HCT116 (cell line): Measurements from ENCODE around the gene SNX25. TPM values are rescaled to one million over a fixed set of nuclear protein-coding genes. Genes with fewer than 3 reads are reported as not detected.

Source experiments
- ATAC-seq: fragments of 200-7000 bp; cut with Tn5 transposase; 2 replicates; pipeline ENCODE4 v1.9.1; 2020; ENCODE audit warnings: mild to moderate bottlenecking, moderate library complexity
- BruUV-seq: library from RNA; stranded (reverse); fragments of 400-500 nt; replicated peaks from 2 replicates; lab custom pipeline; 2021; lab: Mats Ljungman, UMichigan
- CTCF ChIA-PET: fragments of 300-600 bp; sonication (Branson Sonifier 250); formaldehyde crosslinking; loops from one replicate; lab custom pipeline; 2021; ENCODE audit warnings: antibody characterized with exemption; lab: Charles Lee
- POLR2A ChIA-PET: fragments of 300-600, 350-600 bp; sonication (Branson Sonifier 250); formaldehyde crosslinking; loops from one replicate; lab custom pipeline; 2021; ENCODE audit warnings: antibody characterized with exemption; lab: Charles Lee
- RAD21 ChIA-PET, 2 experiments: fragments of 300-600 bp; sonication (Branson Sonifier 250); formaldehyde crosslinking; loops; one replicate each; lab custom pipeline; 2023; ENCODE audit warnings: low total read pairs in 2 of 2; ENCODE audit not compliant: uncharacterized antibody in 2 of 2, unreplicated experiment in 2 of 2, low non-redundant PET in 1 of 2; lab: Charles Lee
- DNase-seq: peaks from one replicate; pipeline ENCODE4 v3.0.0-alpha.2; 2010; ENCODE audit warnings: low read depth, low spot score
- H2AFZ ChIP-seq: fragments of 200-600 bp; shearing (Covaris generic), sonication (generic); 2 replicates; pipeline ENCODE4 v1.6.1; 2017; ENCODE audit warnings: low read depth, mixed run types, mixed read lengths, antibody characterized with exemption, low read length; ENCODE audit not compliant: poor library complexity, severe bottlenecking
- H3K27ac ChIP-seq: 2 replicates; pipeline ENCODE4 v1.5.1; 2012; ENCODE audit warnings: low read depth, low read length
- H3K27me3 ChIP-seq: fragments of 200-600 bp; sonication (generic); 2 replicates; pipeline ENCODE4 v1.6.1; 2016; ENCODE audit warnings: mixed run types, low read length, mixed read lengths; ENCODE audit not compliant: insufficient read depth
- H3K36me3 ChIP-seq, 2 experiments: fragments of 200-500 bp in 1 of 2; fragments of 200-600 bp in 1 of 2; sonication (Bioruptor generic) in 1 of 2; sonication (generic) in 1 of 2; 2 replicates each; pipeline versions ENCODE4 v1.5.1 to v1.6.1; 2014 to 2016; ENCODE audit warnings: low read length in 2 of 2, inconsistent platforms in 1 of 2, mixed read lengths in 1 of 2, mixed run types in 1 of 2; ENCODE audit not compliant: insufficient read depth in 2 of 2, control insufficient read depth in 1 of 2
- H3K4me1 ChIP-seq, 2 experiments: fragments of 200-600 bp in 1 of 2; sonication (generic) in 1 of 2; 2 replicates each; pipeline versions ENCODE4 v1.5.1 to v1.6.1; 2012 to 2017; ENCODE audit warnings: low read length in 2 of 2, inconsistent platforms in 1 of 2, mild to moderate bottlenecking in 1 of 2, mixed read lengths in 1 of 2, mixed run types in 1 of 2, moderate library complexity in 1 of 2; ENCODE audit not compliant: insufficient read depth in 2 of 2, control insufficient read depth in 1 of 2
- H3K4me2 ChIP-seq: fragments of 200-600 bp; sonication (generic); 2 replicates; pipeline ENCODE4 v1.6.1; 2017; ENCODE audit warnings: mixed run types, low read length, mixed read lengths
- H3K4me3 ChIP-seq, 2 experiments: fragments of 200-600 bp in 1 of 2; sonication (generic) in 1 of 2; replicated peaks in 1 of 2; 2 replicates each; pipeline ENCODE4 v1.5.1; 2011 to 2016; ENCODE audit warnings: low read length in 2 of 2, control low read depth in 1 of 2, low read depth in 1 of 2, mild to moderate bottlenecking in 1 of 2, mixed read lengths in 1 of 2, mixed run types in 1 of 2
- H3K79me2 ChIP-seq: fragments of 200-600 bp; sonication (generic); 2 replicates; pipeline ENCODE4 v1.6.1; 2017; ENCODE audit warnings: mild to moderate bottlenecking, mixed run types, low read length, moderate library complexity, mixed read lengths; ENCODE audit not compliant: insufficient read depth
- H3K9ac ChIP-seq: fragments of 200-600 bp; sonication (generic); 2 replicates; pipeline ENCODE4 v1.6.1; 2016; ENCODE audit warnings: low read length, mixed read lengths
- H3K9me2 ChIP-seq: fragments of 200-600 bp; sonication (generic), shearing (Covaris generic); 2 replicates; pipeline ENCODE4 v1.6.1; 2017; ENCODE audit warnings: mixed run types, mild to moderate bottlenecking, moderate library complexity; ENCODE audit not compliant: insufficient read depth
- H3K9me3 ChIP-seq, 2 experiments: fragments of 200-500 bp in 1 of 2; fragments of 200-600 bp in 1 of 2; sonication (Bioruptor generic) in 1 of 2; sonication (generic) in 1 of 2; 2 replicates each; pipeline ENCODE4 v1.6.1; 2014 to 2017; ENCODE audit warnings: low read length in 2 of 2, mixed read lengths in 2 of 2, inconsistent platforms in 1 of 2, low read depth in 1 of 2, mild to moderate bottlenecking in 1 of 2, mixed run types in 1 of 2, moderate library complexity in 1 of 2; ENCODE audit not compliant: control insufficient read depth in 1 of 2, insufficient read depth in 1 of 2
- H4K20me1 ChIP-seq: fragments of 200-600 bp; sonication (generic), shearing (Covaris generic); 2 replicates; pipeline ENCODE4 v1.6.1; 2017; ENCODE audit warnings: mixed run types, mild to moderate bottlenecking, moderate library complexity; ENCODE audit not compliant: insufficient read depth
- CBX3 ChIP-seq: IDR thresholded peaks from 2 replicates; pipeline ENCODE4 v1.6.1; 2012; ENCODE audit warnings: low read depth
- EGR1 ChIP-seq: IDR thresholded peaks from 2 replicates; pipeline ENCODE4 v1.6.1; 2012; ENCODE audit warnings: low read depth
- EZH2 ChIP-seq: fragments of 200-600 bp; sonication (generic); IDR thresholded peaks from 2 replicates; pipeline ENCODE4 v1.6.1; 2017; ENCODE audit warnings: antibody characterized with exemption, mixed run types
- EZH2phosphoT487 ChIP-seq: fragments of 200-600 bp; IDR thresholded peaks from 2 replicates; pipeline ENCODE4 v1.6.1; 2018; ENCODE audit warnings: antibody characterized with exemption, borderline replicate concordance
- FOSL1 ChIP-seq: IDR thresholded peaks from 2 replicates; pipeline ENCODE4 v1.6.1; 2012; ENCODE audit warnings: low read depth
- JUND ChIP-seq: IDR thresholded peaks from 2 replicates; pipeline ENCODE4 v1.6.1; 2012
- POLR2A ChIP-seq: IDR thresholded peaks from 2 replicates; pipeline ENCODE4 v1.7.0; 2011; ENCODE audit warnings: borderline replicate concordance; ENCODE audit not compliant: insufficient read depth, insufficient read length; ENCODE audit errors: extremely low read depth
- POLR2AphosphoS5 ChIP-seq: IDR thresholded peaks from 2 replicates; pipeline ENCODE4 v1.6.1; 2011; ENCODE audit warnings: mild to moderate bottlenecking, low read depth, low read length, moderate library complexity
- RAD21 ChIP-seq: IDR thresholded peaks from 2 replicates; pipeline ENCODE4 v1.6.1; 2012; ENCODE audit warnings: low read depth, mild to moderate bottlenecking
- SIN3A ChIP-seq: IDR thresholded peaks from 2 replicates; pipeline ENCODE4 v1.6.1; 2012; ENCODE audit warnings: low read depth
- SP1 ChIP-seq: IDR thresholded peaks from 2 replicates; pipeline ENCODE4 v1.6.1; 2012; ENCODE audit warnings: low read depth
- SRF ChIP-seq: IDR thresholded peaks from 2 replicates; pipeline ENCODE4 v1.6.1; 2012; ENCODE audit warnings: low read depth
- TCF7L2 ChIP-seq: IDR thresholded peaks from 2 replicates; pipeline ENCODE4 v1.7.0; 2011; ENCODE audit warnings: borderline replicate concordance, inconsistent platforms; ENCODE audit not compliant: insufficient read depth, insufficient read length; ENCODE audit errors: extremely low read depth
- YY1 ChIP-seq: IDR thresholded peaks from 2 replicates; pipeline ENCODE4 v1.6.1; 2011; ENCODE audit warnings: low read length, low read depth, moderate library complexity, mild to moderate bottlenecking; ENCODE audit not compliant: insufficient replicate concordance; ENCODE audit errors: extremely low read depth
- ZBTB33 ChIP-seq: IDR thresholded peaks from 2 replicates; pipeline ENCODE4 v1.6.1; 2011; ENCODE audit warnings: mild to moderate bottlenecking, low read length, moderate library complexity; ENCODE audit not compliant: insufficient replicate concordance; ENCODE audit errors: extremely low read depth
- ZFX ChIP-seq: fragments of 450-650 bp; IDR thresholded peaks from 2 replicates; pipeline ENCODE4 v1.6.1; 2017
- ZNF274 ChIP-seq: fragments of 200-500 bp; sonication (Bioruptor generic); IDR thresholded peaks from 2 replicates; pipeline ENCODE4 v1.6.1; 2014; ENCODE audit warnings: mild to moderate bottlenecking, low read depth, low read length, inconsistent platforms
- intact Hi-C: fragments of 100-400 bp; cut with micrococcal nuclease; formaldehyde crosslinking; loops from 2 replicates; pipeline ENCODE4 v1.10.0; 2022
- total RNA-seq: library from RNA; stranded (reverse); gene quantifications from one replicate; pipeline ENCODE4 v1.2.1, GENCODE V29; 2021; ENCODE audit not compliant: unreplicated experiment
- TF ChIP-seq, protein P1 (sequence below): IDR thresholded peaks from 2 replicates; pipeline ENCODE4 v1.6.1; 2012
- TF ChIP-seq, protein P2 (sequence below): IDR thresholded peaks from 2 replicates; pipeline ENCODE4 v1.6.1; 2012; ENCODE audit warnings: low read depth
- TF ChIP-seq, protein P3 (sequence below), 3 experiments: fragments of 200-600 bp in 1 of 3; sonication (generic) in 1 of 3; IDR thresholded peaks in 2 of 3; conservative IDR thresholded peaks in 1 of 3; 2 replicates each; pipeline ENCODE4 v1.5.1; 2012 to 2017; ENCODE audit warnings: low read depth in 2 of 3, low read length in 2 of 3, antibody characterized with exemption in 1 of 3, borderline replicate concordance in 1 of 3, control low read depth in 1 of 3, mild to moderate bottlenecking in 1 of 3, mixed read lengths in 1 of 3, mixed run types in 1 of 3, moderate library complexity in 1 of 3; ENCODE audit not compliant: insufficient read depth in 1 of 3

SNX25 gene
- total RNA-seq, 1 experiment from 2014 or later: 20.9 TPM

- ATAC-seq: no peak
- no TSS peak for BruUV-seq
- RAD21 ChIA-PET: no interaction called here
Measured at GRCh38 chr4:185270885-185271284, 61.5 kb downstream of the SNX25 start.

More at GRCh38 chr4:185270885-185271284, 61.5 kb downstream of the SNX25 start:
- no peak for DNase-seq
- no peak overlapping the region for H3K9ac ChIP-seq
- CTCF ChIA-PET: no interaction called here
- no peaks in the 10 kb centered on the region for H3K4me1 ChIP-seq
- POLR2A ChIA-PET: no interaction called here
- H3K27me3 ChIP-seq: no peaks in the 10 kb centered on the region
- no peak overlapping the region for H3K27ac ChIP-seq
- no peaks in the 10 kb centered on the region for H3K9me3 ChIP-seq
- no peak overlapping the region for H3K4me3 ChIP-seq
- no peaks in the 10 kb centered on the region for H4K20me1 ChIP-seq
- intact Hi-C loops: no loop called here
- no peaks in the 10 kb centered on the region for H3K79me2 ChIP-seq
- no peak overlapping the region for H3K4me2 ChIP-seq
- H3K9me2 ChIP-seq: no peaks in the 10 kb centered on the region
- peaks cover 0 to 3% of the 10 kb centered on the region in 2 experiments; a peak in 1 of 4 replicates for H3K36me3 ChIP-seq
- no peak overlapping the region for H2AFZ ChIP-seq
- no peak for TF ChIP-seq FOSL1
- no peak for TF ChIP-seq ZBTB33
- no peak for TF ChIP-seq SP1
- no peak for TF ChIP-seq TCF7L2
- TF ChIP-seq RAD21: no peak
- TF ChIP-seq EZH2: no peak
- TF ChIP-seq, protein P1, sequence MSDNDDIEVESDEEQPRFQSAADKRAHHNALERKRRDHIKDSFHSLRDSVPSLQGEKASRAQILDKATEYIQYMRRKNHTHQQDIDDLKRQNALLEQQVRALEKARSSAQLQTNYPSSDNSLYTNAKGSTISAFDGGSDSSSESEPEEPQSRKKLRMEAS: no peak
- no peak for TF ChIP-seq EGR1
- no peak for TF ChIP-seq POLR2A
- TF ChIP-seq EZH2phosphoT487: no peak
- TF ChIP-seq, protein P2, sequence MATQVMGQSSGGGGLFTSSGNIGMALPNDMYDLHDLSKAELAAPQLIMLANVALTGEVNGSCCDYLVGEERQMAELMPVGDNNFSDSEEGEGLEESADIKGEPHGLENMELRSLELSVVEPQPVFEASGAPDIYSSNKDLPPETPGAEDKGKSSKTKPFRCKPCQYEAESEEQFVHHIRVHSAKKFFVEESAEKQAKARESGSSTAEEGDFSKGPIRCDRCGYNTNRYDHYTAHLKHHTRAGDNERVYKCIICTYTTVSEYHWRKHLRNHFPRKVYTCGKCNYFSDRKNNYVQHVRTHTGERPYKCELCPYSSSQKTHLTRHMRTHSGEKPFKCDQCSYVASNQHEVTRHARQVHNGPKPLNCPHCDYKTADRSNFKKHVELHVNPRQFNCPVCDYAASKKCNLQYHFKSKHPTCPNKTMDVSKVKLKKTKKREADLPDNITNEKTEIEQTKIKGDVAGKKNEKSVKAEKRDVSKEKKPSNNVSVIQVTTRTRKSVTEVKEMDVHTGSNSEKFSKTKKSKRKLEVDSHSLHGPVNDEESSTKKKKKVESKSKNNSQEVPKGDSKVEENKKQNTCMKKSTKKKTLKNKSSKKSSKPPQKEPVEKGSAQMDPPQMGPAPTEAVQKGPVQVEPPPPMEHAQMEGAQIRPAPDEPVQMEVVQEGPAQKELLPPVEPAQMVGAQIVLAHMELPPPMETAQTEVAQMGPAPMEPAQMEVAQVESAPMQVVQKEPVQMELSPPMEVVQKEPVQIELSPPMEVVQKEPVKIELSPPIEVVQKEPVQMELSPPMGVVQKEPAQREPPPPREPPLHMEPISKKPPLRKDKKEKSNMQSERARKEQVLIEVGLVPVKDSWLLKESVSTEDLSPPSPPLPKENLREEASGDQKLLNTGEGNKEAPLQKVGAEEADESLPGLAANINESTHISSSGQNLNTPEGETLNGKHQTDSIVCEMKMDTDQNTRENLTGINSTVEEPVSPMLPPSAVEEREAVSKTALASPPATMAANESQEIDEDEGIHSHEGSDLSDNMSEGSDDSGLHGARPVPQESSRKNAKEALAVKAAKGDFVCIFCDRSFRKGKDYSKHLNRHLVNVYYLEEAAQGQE: no peak
- TF ChIP-seq POLR2AphosphoS5: no peak
- TF ChIP-seq ZNF274: no peak
- TF ChIP-seq YY1: no peak
- TF ChIP-seq SIN3A: no peak
- no peak for TF ChIP-seq JUND
- TF ChIP-seq, protein P3, sequence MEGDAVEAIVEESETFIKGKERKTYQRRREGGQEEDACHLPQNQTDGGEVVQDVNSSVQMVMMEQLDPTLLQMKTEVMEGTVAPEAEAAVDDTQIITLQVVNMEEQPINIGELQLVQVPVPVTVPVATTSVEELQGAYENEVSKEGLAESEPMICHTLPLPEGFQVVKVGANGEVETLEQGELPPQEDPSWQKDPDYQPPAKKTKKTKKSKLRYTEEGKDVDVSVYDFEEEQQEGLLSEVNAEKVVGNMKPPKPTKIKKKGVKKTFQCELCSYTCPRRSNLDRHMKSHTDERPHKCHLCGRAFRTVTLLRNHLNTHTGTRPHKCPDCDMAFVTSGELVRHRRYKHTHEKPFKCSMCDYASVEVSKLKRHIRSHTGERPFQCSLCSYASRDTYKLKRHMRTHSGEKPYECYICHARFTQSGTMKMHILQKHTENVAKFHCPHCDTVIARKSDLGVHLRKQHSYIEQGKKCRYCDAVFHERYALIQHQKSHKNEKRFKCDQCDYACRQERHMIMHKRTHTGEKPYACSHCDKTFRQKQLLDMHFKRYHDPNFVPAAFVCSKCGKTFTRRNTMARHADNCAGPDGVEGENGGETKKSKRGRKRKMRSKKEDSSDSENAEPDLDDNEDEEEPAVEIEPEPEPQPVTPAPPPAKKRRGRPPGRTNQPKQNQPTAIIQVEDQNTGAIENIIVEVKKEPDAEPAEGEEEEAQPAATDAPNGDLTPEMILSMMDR (IDR thresholded peaks at IDR 0.05 in 2 of 3, conservative IDR thresholded peaks at IDR 0.05 in 1 of 3; ENCODE audit: borderline replicate concordance in 1 of 3, insufficient read depth in 1 of 3, low read depth in 2 of 3, low read length in 2 of 3): no peak
- TF ChIP-seq SRF: no peak
- TF ChIP-seq CBX3: no peak
- no peak for TF ChIP-seq ZFX
